GM20431 (cell line): Measurements from ENCODE around the gene CDKL4.
"Not testable (repeated sequence)": the region's sequence is repeated elsewhere in the genome, so short reads cannot be mapped to it uniquely, and the experiment has no call there.

Source experiments
- in situ Hi-C: fragments of 300-500 bp; cut with MseI, MboI; formaldehyde crosslinking; loops from one replicate; pipeline ENCODE4 v1.15.0; 2020; ENCODE audit warnings: low sequenced_read_pairs; ENCODE audit not compliant: unreplicated experiment

CDKL4 gene

DNA sequence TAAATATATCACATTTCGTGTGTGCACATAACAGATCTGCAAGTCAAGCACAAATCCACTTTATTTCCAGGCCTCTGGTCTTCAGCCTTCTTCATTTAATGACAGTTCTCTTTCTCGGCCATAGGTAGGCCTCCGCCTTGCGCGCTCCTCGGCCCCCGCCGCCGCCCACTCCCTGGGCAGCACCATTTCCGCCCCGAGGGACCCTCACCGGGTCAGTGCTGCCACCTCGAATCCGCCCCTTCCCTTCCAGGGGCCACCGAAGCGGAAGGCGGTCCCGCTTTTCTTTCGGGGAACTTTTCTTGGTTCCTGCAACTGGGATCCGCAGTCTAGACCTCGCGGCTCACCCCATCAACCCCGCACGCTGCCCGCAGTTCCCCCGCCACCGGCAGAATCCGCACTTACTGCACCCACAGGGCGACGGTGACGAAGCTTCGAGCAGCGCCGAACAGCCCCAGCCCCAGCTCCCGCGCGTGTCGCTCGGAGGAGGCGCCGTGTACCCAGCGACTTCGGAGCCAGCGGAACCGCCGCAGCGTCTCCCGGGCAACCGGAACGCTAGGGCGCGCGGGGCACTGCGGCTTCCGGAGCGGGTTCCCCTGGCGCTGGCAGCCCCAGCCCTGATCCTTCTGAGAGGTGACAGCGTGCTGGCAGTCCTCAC lies at the start of gene CDKL4:
Gene CDKL4 (minus strand): TSS at position 502 of the 655 bp plus-strand sequence.
- in situ Hi-C loops: no loop called here

DNA sequence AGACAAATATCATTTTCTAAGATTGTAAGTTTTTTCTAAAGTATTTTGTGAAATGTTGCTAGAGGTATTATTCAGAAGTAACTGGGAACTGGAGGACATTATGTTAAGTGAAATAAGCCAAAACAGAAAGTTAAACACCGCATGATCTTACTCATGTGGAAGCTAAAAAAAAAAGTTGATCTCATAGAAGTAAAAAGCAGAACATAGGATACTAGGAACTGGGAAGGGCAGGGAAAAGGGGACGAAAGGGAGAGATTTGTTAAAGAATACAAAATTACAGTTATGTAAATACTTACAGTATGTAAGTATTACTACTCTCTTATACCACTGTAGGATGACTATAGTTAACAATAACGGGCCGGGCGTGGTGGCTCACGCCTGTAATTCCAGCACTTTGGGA lies 46.7 kb upstream of the CDKL4 start:
- in situ Hi-C loops: no loop called here

DNA sequence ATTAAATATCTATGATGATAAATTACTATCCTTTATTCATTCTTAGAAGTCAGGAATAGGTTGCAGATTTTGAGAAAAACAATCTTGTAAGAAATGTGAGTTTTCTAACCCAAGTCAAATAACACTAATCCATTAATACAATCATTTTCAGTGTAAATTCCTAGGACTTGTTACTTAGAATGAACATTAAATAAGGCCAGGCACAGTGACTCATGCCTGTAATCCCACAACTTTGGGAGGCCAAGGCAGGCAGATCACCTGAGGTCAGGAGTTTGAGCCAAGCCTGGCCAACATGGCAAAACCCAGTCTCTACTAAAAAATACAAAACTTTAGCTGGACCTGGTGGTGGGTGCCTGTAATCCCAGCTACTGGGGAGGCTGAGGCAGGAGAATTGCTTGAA lies 45.8 kb upstream of the CDKL4 start:
- in situ Hi-C loops: no loop called here

DNA sequence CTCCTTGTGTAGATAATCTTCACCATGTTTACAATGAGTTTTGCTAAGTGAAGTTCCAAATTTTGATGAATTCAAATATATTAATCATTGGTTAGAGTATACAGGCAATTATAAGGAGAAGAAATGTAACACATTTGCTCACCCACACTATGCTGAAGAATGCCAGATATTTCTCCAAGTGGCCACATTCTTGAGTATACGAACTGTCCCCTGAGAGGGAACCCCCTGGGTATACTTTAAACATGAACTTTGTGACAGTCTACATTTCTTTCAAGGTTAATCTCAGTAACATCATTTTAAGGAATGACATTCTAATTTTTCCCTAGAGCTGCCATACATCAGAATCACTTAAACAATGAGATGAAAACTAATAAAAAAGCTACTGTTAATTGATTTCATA lies 39.8 kb upstream of the CDKL4 start:
- in situ Hi-C loops: no loop called here

DNA sequence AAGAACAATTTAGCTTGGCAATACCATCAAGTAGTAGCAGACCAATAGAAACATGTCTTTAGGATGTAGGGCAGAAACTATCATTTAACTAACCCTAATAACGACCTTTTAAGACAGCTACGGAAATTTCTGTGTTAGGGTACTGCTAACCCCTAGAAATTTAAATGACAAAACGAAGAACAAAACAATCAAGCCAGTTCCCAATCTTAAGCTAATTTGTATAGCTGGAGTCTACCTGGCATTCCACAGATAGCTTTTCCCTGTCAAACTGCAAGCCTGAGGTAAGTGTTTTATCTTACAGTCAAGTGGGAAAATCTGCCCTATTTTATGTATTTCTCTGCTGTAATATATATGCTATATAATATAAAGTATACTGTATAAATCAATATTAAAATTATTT lies 37.6 kb upstream of the CDKL4 start:
- in situ Hi-C loops: no loop called here

DNA sequence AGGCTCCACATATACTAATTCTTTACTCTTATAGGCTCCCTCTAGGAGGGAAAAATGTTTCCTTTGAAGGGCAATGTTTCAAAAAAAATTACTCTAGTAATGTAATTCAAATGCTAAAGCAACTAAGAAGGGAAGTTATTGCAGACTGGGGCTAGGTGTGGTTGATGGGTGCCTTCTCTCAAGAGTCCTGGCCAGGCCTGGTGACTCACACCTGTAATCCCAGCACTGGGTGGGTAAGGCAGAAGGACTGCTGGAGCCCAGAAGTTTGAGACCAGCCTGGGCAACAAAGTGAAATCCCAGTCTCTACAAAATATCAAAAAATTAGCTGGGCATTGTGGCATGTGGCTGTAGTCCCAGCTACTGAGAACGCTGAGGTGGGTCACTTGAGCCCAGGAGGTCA lies 31.2 kb upstream of the CDKL4 start:
- in situ Hi-C loops: no loop called here

- in situ Hi-C loops: no loop called here
These were observed 26.2 kb upstream of the CDKL4 start for GRCh38 chr2:39269941-39270340.

- in situ Hi-C loops: no loop called here
These were observed 23.2 kb upstream of the CDKL4 start for GRCh38 chr2:39266916-39267434.

DNA sequence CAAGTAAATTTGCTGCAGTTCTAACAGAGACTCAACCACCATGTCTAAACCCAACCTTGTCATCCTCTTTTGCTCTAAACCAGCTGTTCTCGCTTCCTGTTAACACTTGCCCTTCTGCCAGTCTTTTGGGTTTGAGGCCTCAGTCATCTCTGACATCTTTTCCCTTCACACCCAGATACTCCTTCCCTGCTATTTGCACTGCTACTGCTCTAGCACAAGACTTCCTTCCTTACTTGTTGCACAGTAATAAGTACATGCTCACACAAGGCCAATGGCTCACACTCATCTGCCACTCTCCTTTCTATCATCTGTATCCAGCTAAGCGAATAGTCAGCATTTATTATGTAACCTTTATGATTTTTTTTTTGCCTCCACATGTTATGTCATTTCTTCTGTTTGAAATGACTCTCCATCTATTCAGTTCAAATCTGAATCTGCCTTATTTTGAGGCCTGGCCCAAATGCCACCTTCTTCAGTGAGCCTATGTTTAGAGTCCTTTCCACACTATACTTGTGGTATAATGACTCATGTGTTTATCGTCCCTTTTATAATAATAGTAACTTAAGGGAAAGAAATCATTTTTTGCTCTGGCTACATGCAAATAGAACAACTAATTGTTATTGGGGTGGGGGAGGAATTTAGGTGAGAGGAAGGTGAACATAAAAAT lies 22.5 kb upstream of the CDKL4 start:
- in situ Hi-C loops: no loop called here

GRCh38 chr2:39265315-39265714 lies 21.5 kb upstream of the CDKL4 start:
- in situ Hi-C loops: no loop called here

DNA sequence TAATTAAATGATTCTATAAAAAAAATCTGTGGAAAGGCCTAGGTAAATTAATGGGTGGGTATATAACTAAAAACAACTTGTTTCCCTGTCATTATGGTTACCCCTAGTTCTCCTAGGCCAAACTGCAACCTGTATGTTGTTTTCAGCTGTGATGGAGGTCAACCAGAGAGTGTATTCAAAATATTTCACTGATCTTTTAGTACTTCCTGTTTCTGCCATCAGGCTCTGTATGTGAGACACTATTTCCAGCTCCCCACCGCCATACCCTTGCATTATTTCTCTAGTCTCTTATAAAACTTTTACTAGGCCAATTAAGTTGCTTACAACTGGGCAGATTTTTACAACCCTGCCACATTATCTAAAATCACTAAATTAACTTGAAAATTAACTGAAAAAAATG lies 21.0 kb upstream of the CDKL4 start:
- in situ Hi-C loops: no loop called here

- in situ Hi-C loops: no loop called here
These were observed 16.3 kb upstream of the CDKL4 start for GRCh38 chr2:39260087-39260486.

- in situ Hi-C loops: no loop called here
These were observed 12.3 kb upstream of the CDKL4 start for GRCh38 chr2:39256040-39256439.

- in situ Hi-C loops: no loop called here
These were observed 9.2 kb upstream of the CDKL4 start for GRCh38 chr2:39252888-39253518.

DNA sequence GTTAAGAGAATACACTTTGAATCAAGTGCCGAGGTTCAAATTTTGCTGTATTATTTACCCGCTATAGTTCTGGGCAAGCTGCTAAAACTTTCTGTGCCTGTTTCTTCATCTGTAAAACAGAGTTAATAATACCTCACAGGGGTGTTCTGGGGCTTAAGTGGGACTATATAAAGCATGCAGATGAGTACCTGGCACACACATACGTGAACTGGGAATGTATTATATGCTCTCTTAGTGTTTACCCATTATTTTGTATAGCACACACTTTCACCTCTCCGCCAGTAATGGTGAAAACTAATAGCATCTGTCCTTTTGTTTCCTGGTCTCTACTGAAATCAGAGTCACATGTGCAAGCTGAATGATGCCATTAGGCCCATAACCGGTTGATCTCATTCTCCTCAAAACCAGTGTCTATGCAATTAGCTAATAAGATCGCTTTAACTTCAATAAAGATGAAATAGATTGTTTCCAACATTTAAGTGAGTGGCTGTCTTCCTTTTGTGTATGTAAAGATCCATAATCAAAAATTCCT lies 3.8 kb upstream of the CDKL4 start:
- in situ Hi-C loops: no loop called here

- in situ Hi-C loops: no loop called here
These were observed 2.7 kb upstream of the CDKL4 start for GRCh38 chr2:39246382-39246980.

DNA sequence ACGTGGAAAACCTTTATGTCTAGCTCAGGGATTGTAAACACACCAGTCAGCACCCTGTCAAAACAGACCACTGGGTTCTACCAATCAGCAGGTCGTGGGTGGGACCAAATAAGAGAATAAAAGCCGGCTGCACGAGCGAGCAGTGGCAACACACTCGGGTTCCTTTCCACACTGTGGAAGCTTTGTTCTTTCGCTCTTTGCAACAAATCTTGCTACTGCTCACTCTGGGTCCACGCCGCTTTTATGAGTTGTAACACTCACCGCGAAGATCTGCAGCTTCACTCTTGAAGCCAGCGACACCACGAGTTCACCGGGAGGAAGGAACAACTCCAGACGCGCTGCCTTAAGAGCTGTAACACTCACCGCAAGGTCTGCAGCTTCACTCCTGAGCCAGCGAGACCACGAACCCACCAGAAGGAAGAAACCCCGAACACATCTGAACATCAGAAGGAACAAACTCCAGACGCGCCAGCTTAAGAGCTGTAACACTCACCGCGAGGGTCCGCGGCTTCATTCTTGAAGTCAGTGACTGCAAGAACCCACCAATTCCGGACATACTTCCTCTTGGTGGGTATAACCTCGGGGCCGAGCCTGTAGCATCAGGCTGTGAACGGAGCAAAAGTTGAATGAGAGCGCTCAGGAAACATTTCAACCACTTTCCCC lies 1.3 kb upstream of the CDKL4 start:
- in situ Hi-C loops: not testable (repeated sequence)

DNA sequence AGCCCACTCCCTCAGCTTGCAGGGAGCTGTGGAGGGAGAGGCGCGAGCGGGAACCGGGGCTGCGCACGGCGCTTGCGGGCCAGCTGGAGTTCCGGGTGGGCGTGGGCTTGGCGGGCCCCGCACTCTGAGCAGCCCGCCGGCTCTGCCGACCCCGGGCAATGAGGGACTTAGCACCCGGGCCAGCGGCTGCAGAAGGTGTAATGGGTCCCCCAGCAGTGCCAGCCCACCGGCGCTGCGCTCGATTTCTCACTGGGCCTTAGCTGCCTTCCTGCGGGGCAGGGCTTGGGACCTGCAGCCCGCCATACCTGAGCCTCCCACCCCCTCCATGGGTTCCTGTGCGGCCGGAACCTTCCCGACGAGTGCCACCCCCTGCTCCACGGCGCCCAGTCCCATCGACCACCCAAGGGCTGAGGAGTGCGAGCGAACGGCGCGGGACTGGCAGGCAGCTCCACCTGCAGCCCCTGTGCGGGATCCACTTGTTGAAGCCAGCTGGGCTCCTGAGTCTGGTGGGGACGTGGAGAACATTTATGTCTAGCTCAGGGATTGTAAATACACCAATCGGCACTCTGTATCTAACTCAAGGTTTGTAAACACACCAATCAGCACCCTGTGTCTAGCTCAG lies 582 bp upstream of the CDKL4 start:
- in situ Hi-C loops: not testable (repeated sequence)

DNA sequence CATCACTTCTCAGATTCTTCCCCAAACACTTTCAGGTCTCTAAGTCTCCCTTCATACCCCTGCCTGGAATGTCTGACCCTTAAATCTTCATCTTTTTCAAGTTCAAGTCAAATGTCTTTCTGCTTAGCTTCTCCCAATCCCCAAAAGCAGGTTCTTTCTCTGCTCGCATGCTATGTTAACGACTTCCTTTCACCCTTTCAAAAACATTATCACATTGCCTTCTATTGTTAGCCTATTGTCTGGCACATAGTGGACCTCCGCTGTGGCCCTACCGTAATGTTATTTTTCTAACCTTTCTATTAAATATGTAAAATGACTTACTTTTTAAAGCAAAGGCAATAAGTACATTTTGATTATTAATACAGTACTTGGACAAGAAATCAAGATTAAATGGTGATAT lies 2.2 kb downstream of the CDKL4 start:
- in situ Hi-C loops: no loop called here

DNA sequence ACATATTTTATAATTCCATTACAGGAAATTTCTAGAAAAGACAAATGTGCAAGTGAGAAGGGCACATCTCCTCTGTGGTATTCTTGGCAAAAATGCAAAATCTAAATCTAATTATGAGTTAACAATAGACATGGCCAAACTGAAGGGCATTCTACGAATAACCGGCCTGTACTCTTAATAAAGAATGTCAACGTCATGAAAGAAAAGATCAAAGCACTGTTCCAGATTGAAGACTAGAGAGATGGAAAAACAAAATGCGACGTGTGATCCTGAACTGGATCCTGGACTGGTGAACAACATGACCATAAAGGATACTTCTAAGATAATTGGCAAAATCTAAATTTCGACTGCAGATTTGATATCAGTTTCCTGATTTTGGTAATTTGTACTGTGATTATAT lies 3.0 kb downstream of the CDKL4 start:
- in situ Hi-C loops: no loop called here
